ENCODE results near the gene ALK.

The ALK gene

GRCh38 chr2:29443151-29443550, 478.2 kb downstream of the ALK start:
- DNase-seq, result no peak

GRCh38 chr2:29440921-29441623, 480.3 kb downstream of the ALK start:
- no peak for DNase-seq

GRCh38 chr2:29433920-29434319, 487.5 kb downstream of the ALK start:
- DNase-seq, result no peak

- no peak for DNase-seq
Measured at GRCh38 chr2:29433128-29433527, 488.3 kb downstream of the ALK start.

- peak; percentile 4 for DNase-seq
Measured at GRCh38 chr2:29431485-29431884, 489.9 kb downstream of the ALK start.

- DNase-seq, result no peak
Measured at GRCh38 chr2:29430382-29431112, 490.8 kb downstream of the ALK start.

GRCh38 chr2:29426354-29426753, 495.0 kb downstream of the ALK start:
- DNase-seq, result no peak

GRCh38 chr2:29425866-29426265, 495.5 kb downstream of the ALK start:
- DNase-seq, result peak; percentile 26

GRCh38 chr2:29423061-29423666, 498.2 kb downstream of the ALK start:
- no peak for DNase-seq

- DNase-seq, result peak; percentile 46
Measured at GRCh38 chr2:29420999-29421782, 500.2 kb downstream of the ALK start.

- DNase-seq, result no peak
Measured at GRCh38 chr2:29420464-29420863, 500.9 kb downstream of the ALK start.

GRCh38 chr2:29417630-29418029, 503.8 kb downstream of the ALK start:
- DNase-seq, result no peak

GRCh38 chr2:29412197-29412925, 509.0 kb downstream of the ALK start:
- no peak for DNase-seq

- no peak for DNase-seq
Measured at GRCh38 chr2:29405707-29406106, 515.7 kb downstream of the ALK start.

- DNase-seq, result no peak
Measured at GRCh38 chr2:29405266-29405665, 516.1 kb downstream of the ALK start.

GRCh38 chr2:29401994-29402393, 519.4 kb downstream of the ALK start:
- no peak for DNase-seq

GRCh38 chr2:29400930-29401653, 520.3 kb downstream of the ALK start:
- no peak for DNase-seq

GRCh38 chr2:29398384-29399237, 522.8 kb downstream of the ALK start:
- DNase-seq, result no peak

GRCh38 chr2:29397713-29398112, 523.7 kb downstream of the ALK start:
- no peak for DNase-seq

GRCh38 chr2:29397039-29397438, 524.3 kb downstream of the ALK start:
- DNase-seq, result no peak

- no peak for DNase-seq
Measured at GRCh38 chr2:29394981-29395350, 526.4 kb downstream of the ALK start.
